ENCODE results near the gene ZBTB34. TPM values are rescaled to one million over a fixed set of nuclear protein-coding genes. Genes with fewer than 3 reads are reported as not detected.
A peak's percentile ranks its signal among the peaks of the same experiment; 100 is the strongest.

Gene ZBTB34
- total RNA-seq, 1 experiment from 2014 or later, result 15.8 TPM

- peaks cover 5% of the 10 kb centered on the region; the same call in 1 of the 2 replicates for H3K79me2 ChIP-seq (ENCODE audit: insufficient read depth, low read length)
- Mint-ChIP-seq H3K9me3 (peaks cover 9% of the 10 kb centered on the region in 2 experiments), H3K36me3 (ENCODE audit: insufficient read depth in 1 of 3, low read depth in 3 of 3) (peaks cover 2 to 9% (median 5%) of the 10 kb centered on the region in 3 experiments; a peak in 6 of 7 replicates), H3K27me3 (ENCODE audit: low read depth) (no peaks in the 10 kb centered on the region; the same call in 1 of the 2 replicates), H3K4me1 (peaks cover 16 to 18% of the 10 kb centered on the region in 2 experiments), H3K27ac (peak overlapping the region in 1 of 3 experiments; percentile 80; a peak in 3 of 7 replicates), H3K4me3 (no peak overlapping the region)
- H2BK20ac ChIP-seq (ENCODE audit: low read depth, low read length, poor library complexity, severe bottlenecking), result no peak overlapping the region
- no peak overlapping the region for H3K9ac ChIP-seq (ENCODE audit: extremely low read depth, insufficient read length, low read length)
- no peak overlapping the region for H4K8ac ChIP-seq (replicated peaks; ENCODE audit: insufficient read length, low read depth, low read length)
- H3K27me3 ChIP-seq (ENCODE audit: insufficient read depth, low read length), result no peaks in the 10 kb centered on the region
- peaks cover 5% of the 10 kb centered on the region for H3K79me1 ChIP-seq (ENCODE audit: insufficient read depth, low read depth, low read length, poor library complexity, severe bottlenecking)
- no peaks in the 10 kb centered on the region for H3K9me3 ChIP-seq (ENCODE audit: control insufficient read depth, low read depth, low read length)
- no peak overlapping the region for H3K27ac ChIP-seq (ENCODE audit: insufficient read length, low read depth, low read length)
- H3K23ac ChIP-seq (ENCODE audit: insufficient read length, low read depth, low read length), result no peak overlapping the region
- H2BK15ac ChIP-seq (ENCODE audit: low read depth, low read length), result no peak overlapping the region
- no peak overlapping the region for H2AFZ ChIP-seq (ENCODE audit: low read length)
- no peak overlapping the region for H2BK5ac ChIP-seq (ENCODE audit: insufficient read length, low read length)
- no peak overlapping the region for H2AK5ac ChIP-seq (ENCODE audit: insufficient read length, low read length)
- H4K91ac ChIP-seq (ENCODE audit: insufficient read length, low read depth, low read length), result no peak overlapping the region
- H2BK120ac ChIP-seq (ENCODE audit: low read depth, low read length, poor library complexity, severe bottlenecking), result no peak overlapping the region
- TF ChIP-seq CTCF (conservative IDR thresholded peaks at IDR 0.05), result no peak
- H3K14ac ChIP-seq (ENCODE audit: insufficient read depth, low read length), result no peak overlapping the region
- H3K4me1 ChIP-seq (ENCODE audit: insufficient read depth, low read length), result 0 out of 2 replicates have a peak, but pooled peaks cover 3% of the 10 kb centered on the region
- no peaks in the 10 kb centered on the region for H3K23me2 ChIP-seq (ENCODE audit: insufficient read length, low read depth, low read length, poor library complexity, severe bottlenecking)
- no peak overlapping the region for H4K5ac ChIP-seq (ENCODE audit: insufficient read length, low read depth, low read length)
- no peaks in the 10 kb centered on the region for H4K20me1 ChIP-seq (ENCODE audit: control insufficient read depth, insufficient read depth, insufficient read length)
- DNase-seq, result no peak
- no peak overlapping the region for H3K4ac ChIP-seq (ENCODE audit: low read depth, low read length)
- H3K56ac ChIP-seq (ENCODE audit: insufficient read length, low read depth, low read length), result no peak overlapping the region
- no CpG with 5 or more reads among the region's 4 CpGs for WGBS (ENCODE audit: extremely low coverage, insufficient read length, low lambda C conversion rate)
- no peak overlapping the region for H3K18ac ChIP-seq (ENCODE audit: insufficient read length, low read depth, low read length)
- H3K4me2 ChIP-seq (ENCODE audit: insufficient read depth, insufficient read length, low read length), result no peak overlapping the region
- H2BK12ac ChIP-seq (ENCODE audit: insufficient read length, low read depth, low read length), result no peak overlapping the region
- H3T11ph ChIP-seq (ENCODE audit: low read length), result no peak overlapping the region
Measured at GRCh38 chr9:126872516-126872915, 12.1 kb downstream of the ZBTB34 start.
